ENCODE measurements around the gene AJAP1.

The AJAP1 gene

GRCh38 chr1:4801192-4801924 is 146.9 kb downstream of the AJAP1 start:
- no peak for TF ChIP-seq ZFP30 (CRISPR knock-in tag; IDR thresholded peaks at IDR 0.05)
- no peak for ATAC-seq

GRCh38 chr1:4802024-4802423 is 147.6 kb downstream of the AJAP1 start:
- no peak for TF ChIP-seq ZNF565 (CRISPR knock-in tag; conservative IDR thresholded peaks at IDR 0.05; ENCODE audit: low read depth)
- no peak for TF ChIP-seq ZC3H10 (CRISPR knock-in tag; IDR thresholded peaks at IDR 0.05)
- no peak for TF ChIP-seq ZNF70 (CRISPR knock-in tag; IDR thresholded peaks at IDR 0.05)
- TF ChIP-seq OSR1 (CRISPR knock-in tag; IDR thresholded peaks at IDR 0.05): no peak
- TF ChIP-seq ARNTL (CRISPR knock-in tag; IDR thresholded peaks at IDR 0.05; ENCODE audit: borderline replicate concordance, low read depth): no peak
- TF ChIP-seq TSHZ2 (CRISPR knock-in tag; IDR thresholded peaks at IDR 0.05): no peak
- no peak for TF ChIP-seq CSRNP3 (CRISPR knock-in tag; IDR thresholded peaks at IDR 0.05)
- TF ChIP-seq SNAI2 (CRISPR knock-in tag; IDR thresholded peaks at IDR 0.05): no peak
- TF ChIP-seq GLIS3 (CRISPR knock-in tag; IDR thresholded peaks at IDR 0.05): no peak
- TF ChIP-seq CSDC2 (CRISPR knock-in tag; IDR thresholded peaks at IDR 0.05): no peak
- TF ChIP-seq TCF4 (CRISPR knock-in tag; IDR thresholded peaks at IDR 0.05; ENCODE audit: borderline replicate concordance): no peak
- no peak for TF ChIP-seq PATZ1 (CRISPR knock-in tag; IDR thresholded peaks at IDR 0.05; ENCODE audit: borderline replicate concordance)
- TF ChIP-seq ZFP3 (CRISPR knock-in tag; IDR thresholded peaks at IDR 0.05): no peak
- no peak for TF ChIP-seq ESRRG (CRISPR knock-in tag; IDR thresholded peaks at IDR 0.05)
- no peak for TF ChIP-seq ZNF8 (CRISPR knock-in tag; IDR thresholded peaks at IDR 0.05)
- TF ChIP-seq RARB (CRISPR knock-in tag; IDR thresholded peaks at IDR 0.05): no peak
- ATAC-seq: no peak

- TF ChIP-seq TOX (CRISPR knock-in tag; IDR thresholded peaks at IDR 0.05; ENCODE audit: borderline replicate concordance) (no peak), CSRNP3 (CRISPR knock-in tag; IDR thresholded peaks at IDR 0.05) (no peak), TSHZ2 (CRISPR knock-in tag; IDR thresholded peaks at IDR 0.05) (no peak), CSDC2 (CRISPR knock-in tag; IDR thresholded peaks at IDR 0.05) (no peak), CREB5 (CRISPR knock-in tag; IDR thresholded peaks at IDR 0.05; ENCODE audit: low read depth) (no peak), POU6F1 (CRISPR knock-in tag; IDR thresholded peaks at IDR 0.05; ENCODE audit: borderline replicate concordance, low read depth) (no peak), ISL1 (CRISPR knock-in tag; IDR thresholded peaks at IDR 0.05) (no peak), ZNF70 (CRISPR knock-in tag; IDR thresholded peaks at IDR 0.05) (no peak), ESRRG (CRISPR knock-in tag; IDR thresholded peaks at IDR 0.05) (no peak), RARB (CRISPR knock-in tag; IDR thresholded peaks at IDR 0.05) (no peak), OSR1 (CRISPR knock-in tag; IDR thresholded peaks at IDR 0.05) (no peak), TCF4 (CRISPR knock-in tag; IDR thresholded peaks at IDR 0.05; ENCODE audit: borderline replicate concordance) (no peak), ZNF565 (CRISPR knock-in tag; conservative IDR thresholded peaks at IDR 0.05; ENCODE audit: low read depth) (no peak), ZFP3 (CRISPR knock-in tag; IDR thresholded peaks at IDR 0.05) (no peak), BACH2 (CRISPR knock-in tag; IDR thresholded peaks at IDR 0.05; ENCODE audit: borderline replicate concordance) (no peak), ARNTL (CRISPR knock-in tag; IDR thresholded peaks at IDR 0.05; ENCODE audit: borderline replicate concordance, low read depth) (no peak)
- ATAC-seq: no peak
Observed at GRCh38 chr1:4803335-4803734, 148.9 kb downstream of the AJAP1 start.
